ENCODE data around the gene HNRNPA3.
"Not testable (repeated sequence)": the region's sequence is repeated elsewhere in the genome, so short reads cannot be mapped to it uniquely, and the experiment has no call there.

HNRNPA3 gene

DNA sequence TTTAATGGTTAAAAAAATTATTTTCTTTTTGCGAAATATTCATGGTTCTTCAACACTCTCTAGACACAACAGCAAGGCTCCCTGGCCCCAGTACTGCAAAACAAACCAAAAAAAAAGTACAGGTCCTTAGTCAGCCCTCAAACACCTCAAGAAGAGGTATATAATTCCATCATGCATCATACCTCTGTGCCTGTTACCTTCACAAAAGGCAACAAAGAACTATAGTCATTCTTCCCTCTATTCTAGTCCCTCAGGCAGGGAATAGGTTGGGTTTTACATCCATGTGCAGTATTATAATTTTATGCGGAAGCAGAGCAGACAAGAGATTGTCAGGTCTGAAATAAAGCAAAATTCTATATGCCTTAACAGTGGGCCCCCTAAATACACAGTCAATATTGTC lies 43.4 kb downstream of the HNRNPA3 start:
- no peak for DNase-seq (ENCODE audit: low read depth)

DNA sequence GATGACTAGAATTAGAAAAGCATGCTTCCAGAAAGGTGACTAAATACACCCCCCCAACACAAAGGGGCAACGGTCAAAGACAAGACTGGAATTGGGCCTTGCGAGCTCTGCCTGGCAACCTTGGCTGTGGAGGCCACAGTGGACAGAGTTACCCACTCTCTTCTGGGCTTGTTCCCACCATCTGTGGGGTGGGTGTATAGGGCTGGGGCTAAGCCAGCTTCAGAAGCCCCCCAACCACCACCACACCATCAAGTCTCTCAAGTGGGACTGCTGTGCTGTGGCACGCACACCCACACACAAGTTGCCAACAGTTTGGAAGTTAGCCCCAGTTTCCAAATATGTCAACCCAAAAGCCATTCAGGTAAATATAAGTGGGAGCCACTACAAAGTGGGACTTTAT lies 44.1 kb downstream of the HNRNPA3 start:
- no peak for DNase-seq (ENCODE audit: low read depth)

DNA sequence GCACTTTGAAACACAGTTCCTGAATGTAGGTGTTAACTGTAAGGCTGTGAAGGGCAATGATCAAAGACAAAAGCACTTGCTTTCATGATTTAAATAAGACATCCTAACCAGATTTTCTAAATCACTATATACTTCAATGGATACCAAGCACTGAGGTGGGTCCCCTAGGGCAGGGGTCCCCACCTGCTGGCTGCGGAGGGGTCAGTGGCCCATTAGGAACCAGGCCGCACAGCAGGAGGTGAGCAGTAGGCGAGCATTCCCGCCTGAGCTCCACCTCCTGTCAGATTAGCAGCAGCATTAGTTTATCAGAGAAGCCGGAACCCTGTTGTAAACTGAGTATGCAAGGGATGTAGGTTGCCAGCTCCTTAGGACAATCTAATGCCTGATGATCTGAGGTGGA lies 44.9 kb downstream of the HNRNPA3 start:
- DNase-seq (ENCODE audit: low read depth): no peak

DNA sequence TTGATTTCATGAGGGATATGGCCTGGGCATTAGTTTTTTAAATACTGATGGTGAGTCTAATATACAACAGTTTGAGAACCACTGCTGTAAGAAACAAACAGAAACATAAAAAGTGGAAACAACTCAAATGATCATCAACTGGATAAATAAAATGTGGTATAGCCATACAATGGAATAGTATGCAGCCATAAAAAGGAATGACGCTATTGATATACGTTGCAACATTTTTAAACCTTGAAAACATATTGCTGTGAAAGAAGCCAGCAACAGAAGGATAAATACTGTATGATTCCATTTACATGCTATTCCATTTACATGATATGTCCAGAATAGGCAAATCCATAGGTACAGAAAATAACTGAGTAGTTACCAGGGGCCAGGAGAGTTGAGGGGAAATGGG lies 45.5 kb downstream of the HNRNPA3 start:
- DNase-seq (ENCODE audit: low read depth): no peak

DNA sequence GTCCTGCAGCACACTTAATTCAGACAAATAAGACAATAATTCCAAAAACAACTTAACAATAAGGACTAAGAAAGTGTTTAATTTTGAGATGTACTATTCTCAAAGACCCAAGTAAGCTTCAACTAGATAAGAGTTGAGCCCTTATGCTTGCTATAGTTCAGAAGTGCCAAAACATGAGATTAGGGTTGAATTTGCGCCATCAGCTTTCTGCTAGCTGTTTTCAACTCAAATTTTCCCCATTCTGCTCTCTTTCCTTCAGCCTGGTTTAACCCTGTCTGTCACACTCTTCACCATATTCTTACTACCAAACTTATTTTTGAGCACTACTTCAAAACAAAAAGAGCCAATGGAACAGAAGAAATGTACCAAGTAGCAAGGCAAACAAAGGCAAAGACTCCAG lies 47.8 kb downstream of the HNRNPA3 start:
- no peak for DNase-seq (ENCODE audit: low read depth)

DNA sequence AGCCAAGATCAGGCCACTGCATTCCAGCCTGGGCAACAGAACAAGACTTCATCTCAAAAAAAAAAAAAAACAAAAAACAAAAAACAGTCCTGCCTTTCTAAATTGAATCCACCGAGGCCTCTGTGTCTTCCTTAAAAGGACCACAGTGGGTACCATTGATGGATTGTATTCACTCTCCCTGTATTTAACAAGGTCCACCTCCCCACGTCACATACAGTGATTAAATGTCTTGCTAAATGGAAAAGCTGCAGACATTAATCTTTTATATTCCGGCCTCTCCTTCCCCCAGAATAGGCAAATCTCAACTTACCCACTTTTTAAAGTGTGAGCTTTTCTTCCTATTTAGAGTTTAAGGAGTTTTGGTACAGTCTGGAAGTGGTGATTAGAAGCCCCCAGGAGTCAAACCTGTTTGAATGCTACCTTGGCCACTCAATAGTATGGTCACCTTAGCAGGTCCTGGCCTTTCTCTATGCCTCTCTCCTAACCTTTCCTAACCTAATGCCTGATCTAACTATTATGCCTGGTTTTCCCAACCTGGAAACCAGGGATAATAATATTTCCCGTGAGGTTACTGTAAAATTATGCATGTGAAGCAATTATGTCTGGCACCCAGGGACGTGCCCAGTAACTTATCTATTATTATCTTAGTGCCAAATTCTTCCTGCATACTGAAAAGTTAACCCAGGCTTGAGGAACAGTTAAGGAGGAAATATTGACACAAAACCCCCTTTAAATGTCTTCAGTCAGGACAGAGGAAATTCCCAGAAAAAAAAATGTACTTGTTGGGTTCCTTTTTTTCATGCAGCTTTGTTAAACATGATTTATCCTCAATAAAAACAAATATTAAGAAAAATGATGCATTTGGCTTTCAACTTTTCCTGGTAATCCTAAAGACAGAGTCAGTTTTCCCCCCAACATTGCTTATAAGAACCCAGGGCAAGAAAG lies 48.8 kb downstream of the HNRNPA3 start:
- no peak for DNase-seq (ENCODE audit: low read depth)

DNA sequence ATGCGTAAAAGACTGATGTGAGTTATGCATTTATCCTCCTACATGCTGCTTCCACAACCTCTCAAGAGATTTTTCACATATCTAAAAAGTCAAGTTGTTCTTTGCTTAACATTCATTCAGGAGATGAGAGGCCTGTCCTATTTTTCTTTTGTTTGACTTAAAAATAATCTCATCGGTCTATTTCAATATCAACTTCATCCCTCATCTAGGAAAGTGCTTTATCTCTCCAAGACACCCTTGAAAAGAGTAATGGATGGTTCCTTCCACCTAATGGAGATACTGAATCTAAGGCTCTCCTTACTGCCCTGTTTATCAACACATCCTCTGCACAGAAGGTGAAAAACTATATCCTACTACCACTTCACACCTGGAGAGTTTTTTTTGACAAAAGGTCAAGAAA lies 49.5 kb downstream of the HNRNPA3 start:
- no peak for DNase-seq (ENCODE audit: low read depth)

DNA sequence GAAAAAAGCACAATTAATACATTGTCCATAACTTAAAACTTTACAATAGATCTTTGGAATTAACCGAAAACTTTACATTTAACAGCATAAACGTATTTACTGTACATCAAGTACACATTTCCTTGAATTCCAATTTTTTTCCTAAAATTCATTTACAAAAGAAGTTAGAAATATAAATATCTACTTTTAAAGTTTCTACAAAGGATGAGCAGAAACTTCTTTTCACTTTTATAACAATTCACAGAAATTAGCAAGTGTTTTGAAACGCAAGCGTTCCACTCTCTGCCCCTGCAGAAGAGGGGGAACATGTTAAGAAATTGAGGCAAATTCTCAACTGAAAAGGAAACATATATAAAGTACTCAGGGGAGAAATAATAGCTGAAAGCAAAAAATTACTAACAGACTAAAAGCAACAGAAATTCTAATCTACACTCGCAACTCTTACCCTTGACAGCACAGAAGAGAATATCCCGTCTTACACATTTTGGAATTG lies 50.4 kb downstream of the HNRNPA3 start:
- DNase-seq (ENCODE audit: low read depth): no peak

DNA sequence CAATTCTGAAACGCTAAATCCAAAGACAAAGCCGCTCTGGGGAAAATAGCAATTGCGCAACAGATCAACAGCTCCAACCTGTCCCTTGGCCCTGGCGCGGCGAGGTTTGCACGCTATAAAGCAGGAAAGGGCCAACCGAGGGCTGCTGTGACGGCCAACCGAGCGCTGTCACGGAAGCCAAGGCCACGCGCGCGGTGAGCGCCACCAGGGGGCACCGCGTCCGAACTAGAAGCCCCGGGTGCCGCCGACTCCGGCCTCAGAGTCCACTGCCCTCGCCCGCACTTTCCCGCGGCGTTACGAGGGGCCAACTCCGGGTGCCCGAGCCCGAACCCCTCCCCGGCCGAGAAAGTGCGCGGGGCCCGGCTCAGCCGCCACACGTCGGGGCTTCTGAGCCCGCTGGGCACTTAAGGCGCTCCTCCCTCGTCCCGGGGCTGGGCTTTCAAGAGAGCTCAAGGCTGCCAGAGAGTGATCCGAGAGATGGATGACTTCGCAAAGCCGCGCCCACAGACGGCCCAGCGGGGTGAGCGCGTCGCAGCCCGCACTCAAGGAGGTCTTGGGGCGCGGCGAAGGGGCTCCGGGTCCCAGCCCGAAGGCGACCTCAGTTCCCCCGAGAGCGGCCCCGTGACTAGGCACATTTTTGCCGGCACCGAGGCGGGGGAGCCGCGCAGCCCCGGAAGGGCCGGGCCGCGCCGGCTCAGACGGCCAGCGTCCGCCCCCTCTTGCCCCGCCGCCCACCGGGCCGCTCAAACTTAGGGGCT lies 51.0 kb downstream of the HNRNPA3 start:
- DNase-seq (ENCODE audit: low read depth): peak; percentile 89

DNA sequence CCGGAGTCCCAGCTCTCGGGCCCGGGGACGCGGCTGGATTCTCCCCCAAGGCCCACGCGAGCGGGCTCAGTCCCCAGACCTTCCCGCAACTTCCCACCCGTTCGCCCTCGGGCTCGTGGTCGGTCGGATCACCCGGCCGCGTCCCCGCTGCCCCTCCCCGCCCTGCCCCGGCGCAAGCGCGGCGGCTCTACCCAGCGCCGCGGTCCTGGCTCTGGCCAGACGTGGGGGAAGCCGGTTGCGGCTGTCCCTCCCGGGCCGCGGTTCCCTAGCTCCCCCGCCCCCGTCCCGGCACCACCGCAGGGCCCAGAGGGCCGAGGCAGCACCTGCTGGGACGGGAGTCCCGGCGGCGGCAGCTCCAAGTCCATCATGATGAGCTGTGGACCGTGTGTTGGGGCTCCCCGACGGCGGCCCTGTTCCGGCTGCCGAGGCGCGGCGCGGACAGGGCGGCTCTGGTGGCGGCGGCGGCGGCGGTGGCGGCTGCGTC lies 51.7 kb downstream of the HNRNPA3 start:
- no peak for DNase-seq (ENCODE audit: low read depth)

DNA sequence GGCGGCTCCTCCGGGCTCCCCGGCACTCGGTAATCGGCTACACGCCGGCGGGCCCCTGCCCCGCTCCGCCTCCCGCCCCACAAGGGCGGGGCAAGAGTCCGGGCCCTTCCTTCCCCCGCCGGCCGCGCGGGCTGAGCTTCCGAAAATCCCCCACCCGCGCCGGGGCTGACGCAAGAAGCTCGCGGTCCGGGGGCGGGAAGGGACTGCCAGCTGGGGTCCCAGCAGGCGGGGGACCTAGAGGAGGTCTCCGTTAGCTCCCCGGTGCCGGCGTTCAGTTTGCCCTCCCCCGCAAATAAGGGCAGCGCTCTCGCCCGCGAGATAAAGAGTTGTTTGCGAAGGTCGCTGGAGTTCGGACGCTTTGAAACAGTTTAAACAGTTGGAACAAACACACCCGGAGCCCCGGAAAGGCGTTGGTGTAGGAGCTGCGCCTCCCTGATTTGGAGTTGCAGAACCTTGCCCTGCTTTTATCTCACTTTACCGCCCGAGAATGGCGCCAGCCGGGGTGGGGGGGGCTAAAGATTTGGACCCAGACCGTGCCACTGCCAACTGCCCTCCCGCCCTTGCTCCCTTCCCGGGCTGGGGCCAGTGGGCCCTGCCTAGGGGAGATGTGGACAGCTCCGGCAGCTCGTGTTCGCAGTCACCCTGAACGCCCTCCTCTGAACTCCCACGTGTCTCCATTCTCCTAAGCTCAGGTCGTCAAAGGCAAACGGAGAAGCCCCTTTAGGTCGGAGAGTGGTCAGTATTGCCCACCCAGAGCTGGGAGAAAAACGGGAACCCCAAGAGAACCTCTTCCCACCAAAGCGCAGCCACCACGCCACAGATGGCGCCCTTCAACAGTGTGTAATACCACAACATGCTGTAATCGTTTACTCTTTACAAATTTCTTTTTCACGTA lies 52.3 kb downstream of the HNRNPA3 start, which contains the start of gene NFE2L2:
TSS of gene NFE2L2 (minus strand) at position 35 of the 895 bp plus-strand sequence. CDS start 151 bp downstream, outside the sequence.
- DNase-seq (ENCODE audit: low read depth): peak; percentile 90

DNA sequence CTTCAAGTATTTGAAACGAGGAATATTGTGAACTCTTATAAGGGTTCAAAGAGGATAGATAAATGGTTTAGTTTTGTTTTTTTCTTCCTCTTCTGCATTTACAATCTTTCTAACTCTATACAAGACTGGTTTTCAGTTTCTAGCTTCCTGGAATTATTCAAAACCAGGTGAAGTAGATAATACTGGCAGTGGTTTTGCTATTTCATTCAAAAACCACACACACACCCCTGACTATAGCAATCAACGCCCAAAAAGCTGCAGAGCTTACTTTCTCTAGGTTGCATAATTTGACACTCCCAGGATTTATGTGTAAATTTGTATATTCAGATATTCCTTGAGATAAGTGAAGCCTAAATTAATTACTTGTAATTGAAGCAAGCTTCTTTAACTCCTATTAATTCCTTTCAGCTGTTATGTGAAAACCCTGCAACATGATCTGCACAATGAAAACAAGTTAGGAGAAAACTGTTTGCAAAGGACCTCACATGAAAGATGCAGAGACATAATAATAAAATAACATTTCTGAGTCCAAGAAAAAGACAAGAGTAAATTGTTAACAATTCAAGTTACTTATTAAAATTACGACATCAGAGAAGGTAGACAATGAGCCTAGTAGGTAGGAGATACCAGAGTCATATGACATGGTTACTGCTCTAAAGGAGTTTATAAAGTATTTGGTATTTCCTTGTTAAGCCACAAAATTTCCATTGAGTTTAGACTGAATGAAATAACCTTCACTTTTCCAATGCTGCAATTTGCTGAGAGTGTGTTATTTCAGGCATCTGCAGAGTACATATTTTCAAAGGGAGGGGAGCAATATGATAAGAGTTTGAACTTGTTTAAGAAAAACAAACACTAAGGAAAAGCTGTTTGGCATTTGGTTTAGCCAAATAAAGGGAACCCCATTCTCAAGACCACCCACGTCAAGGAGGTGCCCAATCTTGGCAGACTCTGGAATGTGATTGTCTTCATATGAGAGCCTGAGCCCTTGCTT lies 53.5 kb downstream of the HNRNPA3 start:
- no peak for DNase-seq (ENCODE audit: low read depth)

DNA sequence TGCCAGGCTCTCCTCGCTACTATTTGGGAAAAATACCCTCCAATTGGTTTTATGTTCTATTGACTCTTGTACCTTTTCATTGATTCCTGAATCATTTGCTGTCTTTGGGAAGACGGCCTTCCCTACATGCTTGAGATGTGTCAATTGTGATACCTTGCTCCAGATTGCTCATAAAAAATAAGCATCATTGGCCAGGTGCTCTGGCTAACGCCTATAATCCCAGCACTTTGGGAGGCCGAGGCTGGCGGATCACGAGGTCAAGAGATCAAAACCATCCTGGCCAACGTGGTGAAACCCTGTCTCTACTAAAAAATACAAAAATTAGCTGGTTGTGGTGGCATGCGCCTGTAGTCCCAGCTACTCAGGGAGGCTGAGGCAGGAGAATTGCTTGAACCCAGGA lies 54.4 kb downstream of the HNRNPA3 start:
- DNase-seq (ENCODE audit: low read depth): not testable (repeated sequence)

DNA sequence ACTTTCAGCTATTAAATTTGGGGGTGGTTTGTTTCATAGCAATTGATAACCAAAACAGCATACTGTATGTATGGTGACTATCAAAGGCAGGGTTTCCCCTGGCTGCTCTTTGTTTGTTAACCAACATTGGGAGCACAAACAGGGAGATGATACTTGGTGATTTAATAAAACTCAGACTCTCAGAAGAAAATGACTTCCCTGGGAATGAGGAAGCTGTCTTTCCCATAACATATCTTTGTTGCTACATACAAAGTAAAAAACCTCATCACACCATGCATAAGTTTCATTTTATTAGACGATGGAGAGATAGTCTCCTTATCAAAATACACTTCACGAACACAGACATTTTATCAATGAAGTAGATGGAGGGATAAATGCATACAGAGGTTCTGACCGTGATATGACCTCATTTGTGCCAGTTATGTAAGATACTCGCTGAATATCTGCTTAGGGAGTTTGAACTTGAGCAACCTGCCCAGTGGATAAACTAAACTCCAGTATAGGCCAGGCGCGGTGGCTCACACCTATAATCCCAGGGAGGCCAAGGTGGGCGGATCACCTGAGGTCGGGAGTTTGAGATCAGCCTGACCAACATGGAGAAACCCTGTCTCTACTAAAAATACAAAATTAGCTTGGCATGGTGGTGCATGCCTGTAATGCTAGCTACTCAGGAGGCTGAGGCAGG lies 55.7 kb downstream of the HNRNPA3 start:
- no peak for DNase-seq (ENCODE audit: low read depth)

DNA sequence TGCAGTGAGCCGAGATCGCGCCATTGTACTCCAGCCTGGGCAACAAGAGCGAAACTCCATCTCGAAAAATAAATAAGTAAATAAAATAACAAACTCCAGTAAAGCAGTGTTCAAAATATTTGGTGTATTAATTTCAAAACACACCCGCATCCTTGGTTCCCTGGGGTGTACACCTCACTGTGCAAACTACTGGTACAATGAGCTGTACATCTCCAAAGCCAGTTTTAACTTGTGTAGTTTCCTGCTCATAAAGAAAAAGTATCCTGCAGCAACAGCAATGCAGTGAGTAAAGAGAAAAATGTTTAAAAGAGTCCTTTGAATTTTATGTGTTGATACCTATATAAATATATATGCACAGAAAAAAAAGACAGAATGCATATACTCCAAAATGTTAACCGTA lies 56.3 kb downstream of the HNRNPA3 start:
- no peak for DNase-seq (ENCODE audit: low read depth)

DNA sequence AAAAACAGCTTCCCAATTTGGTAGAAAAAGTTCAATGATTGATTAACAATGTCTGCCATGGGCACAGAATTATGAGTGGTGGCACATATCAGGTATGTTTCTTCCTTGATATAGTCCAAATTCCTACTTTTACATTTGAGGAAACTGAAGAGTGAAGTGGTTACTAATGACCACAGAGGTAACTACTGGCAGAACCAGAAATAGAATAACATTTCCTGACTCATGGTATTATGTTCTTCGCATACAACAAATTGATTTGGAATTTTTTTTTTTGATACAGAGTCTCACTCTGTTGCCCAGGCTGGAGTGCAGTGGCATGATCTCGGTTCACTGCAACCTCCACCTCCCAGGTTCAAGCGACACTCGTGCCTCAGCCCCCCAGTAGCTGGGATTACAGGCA lies 57.9 kb downstream of the HNRNPA3 start:
- DNase-seq (ENCODE audit: low read depth): no peak

DNA sequence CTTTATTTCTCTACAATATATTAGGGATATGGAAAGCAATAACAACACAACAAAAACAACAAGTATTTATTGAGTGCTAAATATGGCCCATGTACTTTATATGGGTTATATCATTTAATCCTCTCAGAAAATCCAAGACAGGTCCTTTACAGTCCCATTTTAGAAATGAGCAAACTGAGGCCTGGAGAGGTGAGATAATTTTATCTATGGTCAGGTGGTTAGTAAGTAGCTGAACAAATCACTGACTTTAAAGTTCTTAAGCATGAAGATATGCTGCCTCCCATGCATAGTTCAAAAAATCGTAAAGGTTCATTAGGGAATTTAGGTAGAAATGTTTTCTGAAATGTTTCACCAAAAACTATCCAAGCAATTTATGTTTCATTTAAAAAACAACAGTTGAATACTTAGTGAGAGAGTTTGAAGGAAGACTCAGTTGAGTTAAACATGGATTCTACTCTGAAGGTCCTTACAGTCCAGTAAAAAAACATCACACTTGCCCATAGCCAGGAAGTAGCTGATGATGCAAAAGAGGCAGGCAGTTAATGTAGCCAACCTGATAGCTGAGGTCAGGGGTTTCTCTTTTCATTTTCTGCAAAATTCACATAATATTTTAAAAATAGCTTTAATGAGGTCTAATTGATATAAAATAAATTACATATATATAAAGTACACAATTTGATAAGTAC lies 59.5 kb downstream of the HNRNPA3 start:
- no peak for DNase-seq (ENCODE audit: low read depth)

DNA sequence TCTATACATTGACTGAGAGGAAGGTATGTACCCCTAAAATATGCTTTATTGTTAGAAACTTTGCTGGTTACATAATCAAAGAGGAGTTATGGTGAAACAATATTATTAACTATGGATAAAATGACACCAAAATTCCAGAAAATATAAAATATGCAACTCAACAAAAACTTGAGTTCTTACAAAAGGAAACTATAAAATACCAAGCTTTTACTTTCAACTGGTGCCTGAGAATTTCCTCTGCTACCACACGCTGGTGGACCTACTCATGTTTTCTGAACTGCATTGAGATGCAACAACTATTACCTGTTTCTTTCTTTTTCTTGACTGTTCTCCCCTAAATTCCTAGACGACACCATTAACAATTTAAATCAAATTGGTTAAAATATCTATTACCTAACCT lies 60.2 kb downstream of the HNRNPA3 start:
- no peak for DNase-seq (ENCODE audit: low read depth)

DNA sequence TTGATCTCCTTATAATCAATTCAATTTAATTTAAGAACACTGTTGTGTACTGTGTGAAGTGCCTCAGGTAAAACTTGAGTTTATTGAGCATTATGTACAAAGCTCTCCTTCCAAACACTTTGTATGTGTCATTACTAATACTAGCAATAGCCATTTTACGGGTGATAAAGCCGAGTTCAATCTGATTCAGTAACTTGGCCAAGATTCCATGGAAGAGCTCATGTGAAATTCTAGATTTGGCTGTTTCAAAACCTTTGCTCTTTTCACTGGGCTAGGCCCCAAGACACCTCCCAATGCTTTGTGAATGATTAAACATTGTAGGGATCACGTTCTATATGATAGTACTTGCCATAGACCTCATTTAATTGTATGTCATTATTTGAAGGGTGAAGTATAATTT lies 60.8 kb downstream of the HNRNPA3 start:
- DNase-seq (ENCODE audit: low read depth): no peak

Measured in stimulated activated CD8-positive, alpha-beta memory T cell treated with anti-CD3 and anti-CD28 coated beads, Interleukin-12 subunit alpha, Interleukin-12 subunit beta, amount 100 ng/mL, for 1 hour (primary cell).